GM20000 (cell line): ENCODE results near the gene HOXB8.

ENCODE experiments used
- DNase-seq: peaks from one replicate; pipeline ENCODE4 v3.0.0; 2012; ENCODE audit warnings: low spot score
- CTCF ChIP-seq: IDR thresholded peaks from 2 replicates; pipeline ENCODE4 v1.5.1; 2012; ENCODE audit warnings: mild to moderate bottlenecking, control low read depth; ENCODE audit errors: extremely low read depth, missing control alignments

HOXB8 gene

DNA sequence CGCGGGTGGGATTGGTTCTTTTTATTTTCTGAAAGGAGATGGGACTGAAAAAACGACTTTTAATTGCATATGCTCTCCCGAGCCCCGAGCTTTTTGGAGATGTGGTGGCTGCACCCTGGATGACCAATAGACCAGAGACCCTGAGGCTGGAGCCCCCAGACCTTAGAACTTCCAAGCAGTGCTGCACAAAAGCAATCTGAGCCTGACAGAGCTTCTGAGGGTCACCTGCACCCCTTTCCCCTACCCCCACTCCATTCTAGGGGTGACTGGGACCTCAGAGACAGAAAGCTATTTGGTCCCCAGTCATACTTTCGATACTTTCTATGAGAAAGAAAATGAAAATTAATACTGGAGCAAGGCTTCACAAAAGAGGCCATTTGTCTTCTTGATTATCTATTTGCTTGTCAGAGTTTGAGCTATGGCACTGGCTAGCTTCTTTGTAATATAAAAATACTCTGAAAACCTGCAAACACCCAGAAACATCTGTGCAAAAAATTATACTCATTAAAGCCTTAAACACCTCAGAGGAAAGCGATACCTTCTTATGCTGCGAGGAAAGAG lies 40.5 kb downstream of the HOXB8 start:
- DNase-seq = no peak
- no peak for TF ChIP-seq CTCF

DNA sequence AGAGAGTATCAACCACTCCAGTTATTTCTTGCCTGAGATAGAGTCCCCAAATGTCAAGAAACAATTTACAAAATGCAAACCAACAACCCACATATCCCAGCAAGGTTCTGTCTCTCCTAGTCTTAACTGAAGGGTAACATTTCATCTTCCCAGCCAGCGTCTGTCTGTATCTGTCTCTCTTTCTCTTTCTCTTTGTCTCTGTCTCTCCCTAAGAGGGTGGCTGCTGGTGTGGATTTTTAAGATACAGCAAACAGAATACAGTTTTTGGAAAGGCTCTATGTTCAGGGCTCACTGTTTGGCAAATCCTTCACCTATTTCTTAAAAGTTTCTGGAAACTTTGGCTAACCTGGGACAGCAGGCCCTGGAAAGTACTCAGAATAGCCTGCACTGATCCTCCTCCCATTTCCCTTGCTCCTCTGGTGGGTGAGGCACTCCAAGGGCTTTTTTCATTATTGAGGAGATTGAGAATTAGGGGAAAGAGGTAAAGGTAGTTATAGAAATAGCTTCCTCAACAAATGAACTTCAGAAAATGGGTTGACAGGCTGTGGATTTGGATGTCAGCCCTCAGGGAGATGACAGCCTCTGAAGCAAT lies 43.2 kb downstream of the HOXB8 start:
- TF ChIP-seq CTCF = no peak
- DNase-seq = no peak

DNA sequence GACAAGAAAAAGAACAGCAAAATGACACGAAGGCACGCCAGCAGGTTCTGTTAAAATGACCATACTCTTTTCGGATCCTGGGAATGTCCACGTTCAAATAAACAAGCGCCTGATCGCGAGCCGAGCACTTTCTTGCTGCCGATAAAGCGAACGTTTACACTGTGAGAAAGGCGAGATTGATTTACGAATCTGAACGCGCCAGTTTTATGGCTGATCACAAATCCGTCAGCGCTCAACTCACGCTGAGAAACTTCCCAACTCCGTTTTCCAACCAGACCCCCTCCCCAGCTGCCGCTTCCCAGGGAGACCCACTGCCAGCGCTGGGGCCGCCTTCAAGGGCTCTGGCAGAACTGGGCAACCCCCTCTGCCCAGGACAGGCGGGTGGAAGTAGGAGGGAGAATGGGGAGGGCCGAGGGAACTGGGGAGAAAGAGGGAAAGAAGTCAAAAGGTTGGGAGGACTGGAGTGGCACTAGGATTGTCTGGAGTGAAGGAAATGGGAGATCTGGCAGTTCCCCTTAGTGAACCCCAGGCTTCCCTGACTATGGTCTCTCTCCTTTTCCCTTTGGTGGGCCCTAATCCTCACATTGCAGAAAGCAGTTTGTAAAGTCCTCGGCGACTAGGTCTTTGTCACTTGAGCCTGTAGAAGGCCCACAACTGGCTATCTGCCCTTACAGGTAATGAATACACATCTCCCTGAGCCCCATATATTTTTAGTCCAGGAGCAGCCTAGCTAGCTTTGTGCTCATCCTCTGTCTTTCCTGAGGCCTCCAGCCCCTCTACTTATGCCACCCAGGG lies 43.9 kb downstream of the HOXB8 start:
- no peak for DNase-seq
- TF ChIP-seq CTCF = no peak

DNA sequence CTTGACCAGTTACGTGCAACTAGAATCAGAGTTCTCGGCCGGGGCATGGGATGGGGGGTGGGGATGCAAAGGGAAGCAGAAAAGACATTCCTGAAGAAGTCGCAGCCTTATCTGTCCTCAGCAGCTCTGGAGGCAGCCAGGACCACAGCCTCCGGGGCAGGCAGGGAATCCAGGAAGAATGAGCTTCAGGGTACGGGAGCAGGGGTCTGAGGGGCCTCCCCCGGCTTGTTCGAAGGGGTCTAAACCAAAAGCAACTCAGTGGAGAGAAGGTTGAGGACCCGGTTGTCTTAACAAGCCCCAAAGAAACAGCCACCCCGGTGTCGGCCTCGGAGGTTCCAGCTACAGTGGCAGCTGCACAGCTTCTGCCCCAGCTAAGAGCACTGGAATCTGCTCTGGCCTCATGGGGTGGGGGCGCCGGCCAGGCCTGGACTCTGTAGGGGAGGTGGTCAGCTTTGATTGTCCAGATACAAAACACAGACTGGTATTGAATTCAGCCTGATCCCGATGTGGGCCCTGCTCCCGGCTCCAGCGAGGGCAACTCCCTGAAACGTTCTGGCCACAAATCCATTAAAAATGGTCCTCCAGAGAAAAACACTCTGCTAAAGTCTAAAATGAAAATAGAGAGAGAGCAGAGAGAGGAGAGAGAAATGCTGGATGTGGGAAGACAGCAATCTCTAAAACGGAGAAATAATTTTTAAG lies 44.6 kb downstream of the HOXB8 start:
- no peak for DNase-seq
- TF ChIP-seq CTCF = no peak

- no peak for DNase-seq
- TF ChIP-seq CTCF = no peak
Observed at GRCh38 chr17:48569674-48570324, 45.3 kb downstream of the HOXB8 start.

DNA sequence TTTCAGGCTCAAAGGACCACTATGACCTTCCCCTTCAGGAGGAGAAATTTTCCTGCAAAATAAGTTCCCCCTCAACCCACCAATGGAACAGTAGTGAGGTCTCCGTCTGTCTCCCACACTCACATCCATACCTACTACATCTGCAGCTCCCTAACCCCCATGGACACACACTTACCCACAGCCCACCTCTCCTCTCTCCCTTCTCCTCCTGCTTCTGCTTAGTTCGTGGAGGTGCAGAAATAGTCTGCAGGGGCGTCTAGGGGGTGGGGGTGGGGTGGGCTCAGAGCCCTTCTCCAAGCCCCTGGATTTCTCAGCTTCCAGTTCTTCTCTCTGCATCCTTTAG lies 45.9 kb downstream of the HOXB8 start:
- no peak for DNase-seq
- no peak for TF ChIP-seq CTCF
